Mesothelial cell of epicardium (in vitro differentiated cells): ENCODE results near the gene RASSF7. TPM values are rescaled to one million over a fixed set of nuclear protein-coding genes. Genes with fewer than 3 reads are reported as not detected.

Source experiments
- DNase-seq, 2 experiments: peaks; one replicate each; pipeline ENCODE4 v3.0.0; 2021; ENCODE audit warnings: low spot score in 2 of 2; ENCODE audit not compliant: unreplicated experiment in 2 of 2
- H3K27ac Mint-ChIP-seq: 2 replicates; pipeline ENCODE4 v1.8.0; 2021; ENCODE audit warnings: mixed read lengths
- H3K27me3 Mint-ChIP-seq: 2 replicates; pipeline ENCODE4 v1.8.0; 2021; ENCODE audit warnings: low read depth, mixed read lengths
- H3K36me3 Mint-ChIP-seq: 2 replicates; pipeline ENCODE4 v1.8.0; 2021; ENCODE audit warnings: mixed read lengths
- H3K4me1 Mint-ChIP-seq: 2 replicates; pipeline ENCODE4 v1.8.0; 2021; ENCODE audit warnings: mixed read lengths
- H3K4me3 Mint-ChIP-seq: 2 replicates; pipeline ENCODE4 v1.8.0; 2021; ENCODE audit warnings: mild to moderate bottlenecking, moderate library complexity, mixed read lengths
- H3K9me3 Mint-ChIP-seq: 2 replicates; pipeline ENCODE4 v1.8.0; 2021; ENCODE audit warnings: mixed read lengths
- CTCF ChIP-seq: fragments of 200-600 bp; sonication (generic); IDR thresholded peaks from one replicate; pipeline ENCODE4 v1.5.0; 2021; ENCODE audit warnings: antibody characterized with exemption; ENCODE audit not compliant: unreplicated experiment
- total RNA-seq: library from RNA; stranded (reverse); gene quantifications from 3 replicates; pipeline ENCODE4 v1.2.1, GENCODE V29; 2021

Gene RASSF7
- total RNA-seq, 1 donor from 2014 or later: 32.3 TPM

DNA sequence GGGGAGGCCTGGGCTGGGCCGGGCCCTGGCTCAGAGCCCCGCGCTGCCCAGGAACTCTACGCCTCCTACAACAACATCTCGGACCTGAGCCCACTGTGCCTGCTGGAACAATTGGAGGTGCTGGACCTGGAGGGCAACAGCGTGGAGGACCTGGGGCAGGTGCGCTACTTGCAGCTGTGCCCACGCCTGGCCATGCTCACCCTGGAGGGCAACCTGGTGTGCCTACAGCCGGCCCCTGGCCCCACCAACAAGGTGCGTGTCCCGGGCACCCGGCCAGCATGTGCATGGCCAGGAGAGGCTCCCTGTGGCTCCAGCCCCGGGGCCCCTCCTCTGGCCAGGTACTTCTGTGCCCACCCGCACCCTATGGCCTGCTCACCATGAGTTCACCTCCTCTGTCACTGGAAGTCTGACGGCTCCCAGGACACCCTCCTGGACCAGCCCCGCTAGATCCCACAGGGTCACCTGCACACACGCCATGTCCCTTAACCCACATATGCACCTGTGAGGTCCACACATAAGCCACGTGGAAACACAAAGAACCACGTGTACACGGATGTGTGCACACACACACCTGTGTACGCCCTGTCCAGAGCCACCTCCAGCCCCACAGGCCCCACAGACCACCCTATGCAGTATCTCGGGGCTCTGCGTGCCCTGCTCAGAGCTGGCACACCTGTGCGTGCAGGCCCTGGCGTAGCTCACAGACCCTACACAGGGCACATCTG is 10.6 kb upstream of the RASSF7 start:
- H3K4me1 Mint-ChIP-seq: no peaks in the 10 kb centered on the region
- no peak for DNase-seq

GRCh38 chr11:550746-551085 is 10.1 kb upstream of the RASSF7 start:
- Mint-ChIP-seq H3K4me1 (no peaks in the 10 kb centered on the region), H3K36me3 (no peaks in the 10 kb centered on the region), H3K27ac (no peak overlapping the region), H3K27me3 (peaks cover 13% of the 10 kb centered on the region), H3K4me3 (no peak overlapping the region), H3K9me3 (no peaks in the 10 kb centered on the region)
- DNase-seq: no peak
- TF ChIP-seq CTCF: no peak

More for the DNA sequence above, 10.6 kb upstream of the RASSF7 start:
- H3K27me3 Mint-ChIP-seq: peaks cover 13% of the 10 kb centered on the region
- H3K27ac Mint-ChIP-seq: no peak overlapping the region
- TF ChIP-seq CTCF: no peak
- H3K4me3 Mint-ChIP-seq: no peak overlapping the region
- no peaks in the 10 kb centered on the region for H3K36me3 Mint-ChIP-seq
- no peaks in the 10 kb centered on the region for H3K9me3 Mint-ChIP-seq

DNA sequence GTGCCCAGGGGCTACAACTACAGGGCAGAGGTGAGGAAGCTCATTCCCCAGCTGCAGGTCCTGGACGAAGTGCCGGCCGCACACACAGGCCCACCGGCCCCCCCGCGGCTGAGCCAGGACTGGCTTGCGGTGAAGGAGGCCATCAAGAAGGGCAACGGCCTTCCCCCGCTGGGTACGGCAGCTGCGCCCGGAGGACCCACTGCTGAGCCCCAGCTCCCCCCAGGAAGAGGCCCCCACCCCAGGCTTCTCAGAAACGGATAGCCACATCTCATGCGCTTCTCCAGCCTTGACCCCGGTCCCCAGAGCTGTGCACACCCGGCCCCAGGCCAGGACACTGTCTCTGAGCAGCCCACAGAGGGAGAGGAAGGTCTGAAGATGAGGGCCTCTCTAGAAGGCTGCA is 9.6 kb upstream of the RASSF7 start:
- no peak for DNase-seq
- Mint-ChIP-seq H3K4me3 (no peak overlapping the region), H3K27me3 (peaks cover 14% of the 10 kb centered on the region), H3K9me3 (no peaks in the 10 kb centered on the region), H3K36me3 (no peaks in the 10 kb centered on the region), H3K4me1 (no peaks in the 10 kb centered on the region), H3K27ac (no peak overlapping the region)
- TF ChIP-seq CTCF: no peak

GRCh38 chr11:551596-551995 is 9.2 kb upstream of the RASSF7 start:
- H3K36me3 Mint-ChIP-seq: no peaks in the 10 kb centered on the region
- no peak overlapping the region for H3K4me3 Mint-ChIP-seq
- no peaks in the 10 kb centered on the region for H3K4me1 Mint-ChIP-seq
- H3K9me3 Mint-ChIP-seq: no peaks in the 10 kb centered on the region
- DNase-seq: no peak
- TF ChIP-seq CTCF: no peak
- H3K27me3 Mint-ChIP-seq: peaks cover 18% of the 10 kb centered on the region
- H3K27ac Mint-ChIP-seq: no peak overlapping the region

DNA sequence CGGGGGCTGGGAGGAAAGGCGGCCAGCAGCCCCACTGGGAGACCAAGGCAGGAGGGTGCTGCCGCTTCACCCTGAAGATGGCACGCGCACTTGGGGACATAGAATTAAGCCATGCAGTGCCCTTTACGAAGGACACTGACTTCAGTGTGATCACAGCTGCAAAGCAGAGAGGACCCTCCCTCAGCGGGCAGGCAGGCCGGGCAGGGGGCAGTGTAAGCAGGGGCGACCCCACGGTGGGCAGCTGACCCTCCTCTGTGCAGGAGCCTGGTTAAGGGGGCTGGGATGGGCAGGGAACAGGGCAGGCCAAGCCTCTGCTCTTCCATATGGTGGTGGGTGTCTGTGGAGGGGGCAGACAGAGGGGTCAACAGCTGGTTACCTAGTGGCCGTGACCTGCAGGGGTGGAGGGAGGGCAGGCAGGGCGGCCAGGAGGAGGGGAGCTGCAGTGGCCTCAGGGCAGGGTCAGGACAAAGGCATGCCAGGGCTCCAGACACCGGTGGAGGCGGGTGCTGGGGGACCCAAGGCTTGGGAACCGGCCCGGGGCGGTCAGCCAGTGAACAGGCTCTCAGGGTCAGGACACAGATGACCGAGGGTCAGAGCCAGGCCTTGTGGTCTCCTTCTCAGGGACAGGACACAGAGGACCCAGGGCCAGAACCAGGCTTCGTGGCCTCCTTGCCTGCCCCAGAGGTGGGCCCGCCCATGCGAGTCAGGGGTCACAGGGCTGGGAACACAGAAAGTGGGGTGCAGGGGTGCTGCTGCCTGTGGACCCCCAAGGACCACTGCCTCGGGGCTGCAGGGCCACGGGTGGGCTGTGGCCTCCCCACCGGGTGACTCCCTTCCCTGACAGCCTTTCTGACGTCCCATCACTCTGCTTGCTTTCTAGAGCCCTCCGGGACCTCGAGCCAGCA is 7.4 kb upstream of the RASSF7 start:
- H3K36me3 Mint-ChIP-seq: no peaks in the 10 kb centered on the region
- no peak overlapping the region for H3K27ac Mint-ChIP-seq
- no peak for DNase-seq
- H3K27me3 Mint-ChIP-seq: peaks cover 36% of the 10 kb centered on the region
- H3K4me3 Mint-ChIP-seq: no peak overlapping the region
- no peak for TF ChIP-seq CTCF
- H3K4me1 Mint-ChIP-seq: peaks cover 2% of the 10 kb centered on the region
- no peaks in the 10 kb centered on the region for H3K9me3 Mint-ChIP-seq
